ENCODE results near the gene HDAC1.

HDAC1 gene

GRCh38 chr1:32346532-32347157, 54.8 kb downstream of the HDAC1 start:
- H3K36me3 ChIP-seq (ENCODE audit: control insufficient read depth, low read length): no peaks in the 10 kb centered on the region
- no peaks in the 10 kb centered on the region for H3K9me2 ChIP-seq (replicated peaks; ENCODE audit: control insufficient read depth, low read length)
- H4K20me1 ChIP-seq (ENCODE audit: control insufficient read depth, insufficient read depth, low read depth, low read length): no peaks in the 10 kb centered on the region
- TF ChIP-seq CTCF (IDR thresholded peaks at IDR 0.05; ENCODE audit: low read depth, low read length, poor library complexity, severe bottlenecking): no peak
- no peak for TF ChIP-seq EZH2phosphoT487 (IDR thresholded peaks at IDR 0.05; ENCODE audit: borderline replicate concordance, low read length)
- H3K4me2 ChIP-seq (ENCODE audit: low read length): no peak overlapping the region
- H3K4me3 ChIP-seq (ENCODE audit: low read length): no peak overlapping the region
- H3F3A ChIP-seq (ENCODE audit: control insufficient read depth, insufficient read depth): no peaks in the 10 kb centered on the region
- H3K9me3 ChIP-seq (ENCODE audit: control insufficient read depth, insufficient read depth, low read length): peaks cover 3% of the 10 kb centered on the region; the same call in 1 of the 2 replicates
- H3K27me3 ChIP-seq (ENCODE audit: control insufficient read depth, low read length): 0 out of 2 replicates have a peak, but pooled peaks cover 4% of the 10 kb centered on the region
- H3K4me1 ChIP-seq (ENCODE audit: control insufficient read depth, low read length): peaks cover 23% of the 10 kb centered on the region
- H3K79me2 ChIP-seq (ENCODE audit: control insufficient read depth, low read length): no peaks in the 10 kb centered on the region
- no peak overlapping the region for H3K27ac ChIP-seq (ENCODE audit: low read depth, low read length)

GRCh38 chr1:32349211-32349708, 57.4 kb downstream of the HDAC1 start:
- Histone ChIP-seq H3K9me3 (ENCODE audit: control insufficient read depth, insufficient read depth, low read length) (peaks cover 3% of the 10 kb centered on the region; the same call in 1 of the 2 replicates), H3K27me3 (ENCODE audit: control insufficient read depth, low read length) (0 out of 2 replicates have a peak, but pooled peaks cover 4% of the 10 kb centered on the region), H3K4me1 (ENCODE audit: control insufficient read depth, low read length) (peaks cover 38% of the 10 kb centered on the region), H4K20me1 (ENCODE audit: control insufficient read depth, insufficient read depth, low read depth, low read length) (no peaks in the 10 kb centered on the region), H3K4me2 (ENCODE audit: low read length) (peak overlapping the region; percentile 32), H3F3A (ENCODE audit: control insufficient read depth, insufficient read depth) (no peaks in the 10 kb centered on the region), H3K9me2 (replicated peaks; ENCODE audit: control insufficient read depth, low read length) (no peaks in the 10 kb centered on the region), H3K4me3 (ENCODE audit: low read length) (0 out of 2 replicates have a peak overlapping the region, but pooled peaks have one; percentile 11), H3K36me3 (ENCODE audit: control insufficient read depth, low read length) (no peaks in the 10 kb centered on the region), H3K27ac (ENCODE audit: low read depth, low read length) (no peak overlapping the region), H3K79me2 (ENCODE audit: control insufficient read depth, low read length) (no peaks in the 10 kb centered on the region)
- TF ChIP-seq EZH2phosphoT487 (IDR thresholded peaks at IDR 0.05; ENCODE audit: borderline replicate concordance, low read length) (no peak), CTCF (IDR thresholded peaks at IDR 0.05; ENCODE audit: low read depth, low read length, poor library complexity, severe bottlenecking) (no peak)

GRCh38 chr1:32350785-32351398, 59.0 kb downstream of the HDAC1 start:
- no peaks in the 10 kb centered on the region for H3K79me2 ChIP-seq (ENCODE audit: control insufficient read depth, low read length)
- H3K27me3 ChIP-seq (ENCODE audit: control insufficient read depth, low read length): 0 out of 2 replicates have a peak, but pooled peaks cover 4% of the 10 kb centered on the region
- no peaks in the 10 kb centered on the region for H4K20me1 ChIP-seq (ENCODE audit: control insufficient read depth, insufficient read depth, low read depth, low read length)
- no peaks in the 10 kb centered on the region for H3K36me3 ChIP-seq (ENCODE audit: control insufficient read depth, low read length)
- H3K9me3 ChIP-seq (ENCODE audit: control insufficient read depth, insufficient read depth, low read length): peaks cover 3% of the 10 kb centered on the region; the same call in 1 of the 2 replicates
- no peaks in the 10 kb centered on the region for H3F3A ChIP-seq (ENCODE audit: control insufficient read depth, insufficient read depth)
- H3K27ac ChIP-seq (ENCODE audit: low read depth, low read length): peak overlapping the region; percentile 38; the same call in 1 of the 2 replicates
- no peaks in the 10 kb centered on the region for H3K9me2 ChIP-seq (replicated peaks; ENCODE audit: control insufficient read depth, low read length)
- H3K4me3 ChIP-seq (ENCODE audit: low read length): peak overlapping the region; percentile 84
- no peak for TF ChIP-seq EZH2phosphoT487 (IDR thresholded peaks at IDR 0.05; ENCODE audit: borderline replicate concordance, low read length)
- peak; percentile 74 for TF ChIP-seq CTCF (IDR thresholded peaks at IDR 0.05; ENCODE audit: low read depth, low read length, poor library complexity, severe bottlenecking)
- H3K4me1 ChIP-seq (ENCODE audit: control insufficient read depth, low read length): peaks cover 38% of the 10 kb centered on the region
- H3K4me2 ChIP-seq (ENCODE audit: low read length): peak overlapping the region; percentile 97
